Testis (tissue), 2 donors: ENCODE results near the gene ACSL4.

Source experiments
- POLR2A ChIP-seq: fragments of 450-650 bp; IDR thresholded peaks from one replicate; pipeline ENCODE4 v1.6.1; 2017; ENCODE audit warnings: antibody characterized with exemption, mild to moderate bottlenecking, moderate library complexity
- TF ChIP-seq, protein P1 (sequence below), 3 experiments: fragments of 450-650 bp in 2 of 3; fragments of 200-600 bp in 1 of 3; sonication (generic) in 1 of 3; IDR thresholded peaks; one replicate each; pipeline ENCODE4 v1.5.1; 2016 to 2019; ENCODE audit warnings: antibody characterized with exemption in 3 of 3, mild to moderate bottlenecking in 2 of 3, moderate library complexity in 1 of 3

- TF ChIP-seq, protein P1, sequence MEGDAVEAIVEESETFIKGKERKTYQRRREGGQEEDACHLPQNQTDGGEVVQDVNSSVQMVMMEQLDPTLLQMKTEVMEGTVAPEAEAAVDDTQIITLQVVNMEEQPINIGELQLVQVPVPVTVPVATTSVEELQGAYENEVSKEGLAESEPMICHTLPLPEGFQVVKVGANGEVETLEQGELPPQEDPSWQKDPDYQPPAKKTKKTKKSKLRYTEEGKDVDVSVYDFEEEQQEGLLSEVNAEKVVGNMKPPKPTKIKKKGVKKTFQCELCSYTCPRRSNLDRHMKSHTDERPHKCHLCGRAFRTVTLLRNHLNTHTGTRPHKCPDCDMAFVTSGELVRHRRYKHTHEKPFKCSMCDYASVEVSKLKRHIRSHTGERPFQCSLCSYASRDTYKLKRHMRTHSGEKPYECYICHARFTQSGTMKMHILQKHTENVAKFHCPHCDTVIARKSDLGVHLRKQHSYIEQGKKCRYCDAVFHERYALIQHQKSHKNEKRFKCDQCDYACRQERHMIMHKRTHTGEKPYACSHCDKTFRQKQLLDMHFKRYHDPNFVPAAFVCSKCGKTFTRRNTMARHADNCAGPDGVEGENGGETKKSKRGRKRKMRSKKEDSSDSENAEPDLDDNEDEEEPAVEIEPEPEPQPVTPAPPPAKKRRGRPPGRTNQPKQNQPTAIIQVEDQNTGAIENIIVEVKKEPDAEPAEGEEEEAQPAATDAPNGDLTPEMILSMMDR (IDR thresholded peaks at IDR 0.05), result no peak
- TF ChIP-seq POLR2A, result no peak
These were observed 77.4 kb downstream of the ACSL4 start for GRCh38 chrX:109655502-109656201.
